Large intestine (tissue), 3 donors: ENCODE measurements around the gene SUMO3. TPM values are rescaled to one million over a fixed set of nuclear protein-coding genes. Genes with fewer than 3 reads are reported as not detected.

ENCODE experiments used
- DNase-seq, 2 donors: peaks; one replicate each; pipeline versions ENCODE4 v3.0.0 to v3.0.0-alpha.2; 2013
- H3K27ac ChIP-seq: one replicate; pipeline ENCODE4 v1.5.1; 2013; ENCODE audit warnings: low read length
- H3K27me3 ChIP-seq: 2 replicates; pipeline ENCODE4 v1.6.1; 2013; ENCODE audit warnings: low read length; ENCODE audit not compliant: control insufficient read depth, insufficient read depth
- H3K36me3 ChIP-seq: 2 replicates; pipeline ENCODE4 v1.6.1; 2013; ENCODE audit warnings: low read length; ENCODE audit not compliant: control insufficient read depth, insufficient read depth
- H3K4me1 ChIP-seq: one replicate; pipeline ENCODE4 v1.6.1; 2013; ENCODE audit warnings: low read length; ENCODE audit not compliant: control insufficient read depth, insufficient read depth
- H3K4me3 ChIP-seq: one replicate; pipeline ENCODE4 v1.5.1; 2013; ENCODE audit warnings: low read length
- H3K9me3 ChIP-seq: one replicate; pipeline ENCODE4 v1.6.1; 2013; ENCODE audit warnings: mild to moderate bottlenecking, low read depth, low read length, moderate library complexity; ENCODE audit not compliant: control insufficient read depth
- WGBS: methylation state at CpG from one replicate; pipeline ENCODE4 v1.1.5; 2013; ENCODE audit warnings: low lambda C conversion rate; ENCODE audit not compliant: insufficient coverage; 5-methylcytosine and 5-hydroxymethylcytosine counted together
- polyA plus RNA-seq: library from polyadenylated mRNA; unstranded; fragments of 120-200 nt; gene quantifications from one replicate; pipeline ENCODE4 v1.2.1, GENCODE V29; 2013

SUMO3 gene
- polyA plus RNA-seq, 1 donor, result 94.4 TPM

GRCh38 chr21:44779417-44780136, 38.3 kb downstream of the SUMO3 start:
- 63% methylated on average over 2 of the region's 17 CpGs for WGBS

GRCh38 chr21:44778983-44779382, 38.9 kb downstream of the SUMO3 start:
- Histone ChIP-seq H3K4me1 (peaks cover 8% of the 10 kb centered on the region), H3K9me3 (no peaks in the 10 kb centered on the region), H3K4me3 (no peak overlapping the region), H3K36me3 (peaks cover 33% of the 10 kb centered on the region), H3K27me3 (no peaks in the 10 kb centered on the region), H3K27ac (no peak overlapping the region)
- WGBS, result 100% methylated on average over 1 of the region's 6 CpGs
- DNase-seq, result no peak

More at GRCh38 chr21:44779417-44780136, 38.3 kb downstream of the SUMO3 start:
- Histone ChIP-seq H3K27ac (no peak overlapping the region), H3K4me1 (peaks cover 7% of the 10 kb centered on the region), H3K36me3 (peaks cover 31% of the 10 kb centered on the region), H3K27me3 (no peaks in the 10 kb centered on the region), H3K4me3 (no peak overlapping the region), H3K9me3 (no peaks in the 10 kb centered on the region)
- DNase-seq, result no peak

- H3K9me3 ChIP-seq, result no peaks in the 10 kb centered on the region
- peaks cover 34% of the 10 kb centered on the region for H3K36me3 ChIP-seq
- peak overlapping the region; percentile 12 for H3K27ac ChIP-seq
- H3K4me1 ChIP-seq, result peaks cover 9% of the 10 kb centered on the region
- peak in 1 of 2 donors; percentile 75 for DNase-seq
- no peak overlapping the region for H3K4me3 ChIP-seq
- no peaks in the 10 kb centered on the region for H3K27me3 ChIP-seq
- WGBS, result no CpG with 5 or more reads among the region's 8 CpGs
Observed at GRCh38 chr21:44778499-44778911, 39.4 kb downstream of the SUMO3 start.

- Histone ChIP-seq H3K27ac (peak overlapping the region; percentile 12), H3K36me3 (peaks cover 34% of the 10 kb centered on the region)
Observed at GRCh38 chr21:44778094-44778493, 39.8 kb downstream of the SUMO3 start.

GRCh38 chr21:44774972-44775371, 42.9 kb downstream of the SUMO3 start:
- H3K27ac ChIP-seq, result no peak overlapping the region
- H3K36me3 ChIP-seq, result peaks cover 56% of the 10 kb centered on the region
- H3K9me3 ChIP-seq, result no peaks in the 10 kb centered on the region
- no CpG with 5 or more reads among the region's 8 CpGs for WGBS
- H3K4me1 ChIP-seq, result peaks cover 9% of the 10 kb centered on the region
- no peak for DNase-seq
- H3K27me3 ChIP-seq, result no peaks in the 10 kb centered on the region
- H3K4me3 ChIP-seq, result no peak overlapping the region

More at GRCh38 chr21:44778094-44778493, 39.8 kb downstream of the SUMO3 start:
- peaks cover 9% of the 10 kb centered on the region for H3K4me1 ChIP-seq
- H3K9me3 ChIP-seq, result no peaks in the 10 kb centered on the region
- no peaks in the 10 kb centered on the region for H3K27me3 ChIP-seq
- H3K4me3 ChIP-seq, result no peak overlapping the region
- WGBS, result no CpG with 5 or more reads among the region's 5 CpGs
- no peak for DNase-seq

- H3K27ac ChIP-seq, result peak overlapping the region; percentile 45
- H3K9me3 ChIP-seq, result no peaks in the 10 kb centered on the region
- DNase-seq, result peak in 1 of 2 donors; percentile 32
- no peaks in the 10 kb centered on the region for H3K27me3 ChIP-seq
- peaks cover 63% of the 10 kb centered on the region for H3K36me3 ChIP-seq
- H3K4me3 ChIP-seq, result no peak overlapping the region
- peaks cover 5% of the 10 kb centered on the region for H3K4me1 ChIP-seq
- no CpG with 5 or more reads among the region's 20 CpGs for WGBS
Observed at GRCh38 chr21:44773291-44773932, 44.5 kb downstream of the SUMO3 start.

- peaks cover 2% of the 10 kb centered on the region for H3K4me1 ChIP-seq
- H3K9me3 ChIP-seq, result no peaks in the 10 kb centered on the region
- peaks cover 62% of the 10 kb centered on the region for H3K36me3 ChIP-seq
- no peak overlapping the region for H3K4me3 ChIP-seq
- no peaks in the 10 kb centered on the region for H3K27me3 ChIP-seq
- no peak for DNase-seq
- WGBS, result 100% methylated on average over 1 of the region's 17 CpGs
- H3K27ac ChIP-seq, result no peak overlapping the region
Observed at GRCh38 chr21:44771896-44772525, 45.9 kb downstream of the SUMO3 start.

GRCh38 chr21:44767834-44768831, 49.7 kb downstream of the SUMO3 start:
- Histone ChIP-seq H3K4me1 (no peaks in the 10 kb centered on the region), H3K4me3 (no peak overlapping the region), H3K36me3 (peaks cover 37% of the 10 kb centered on the region), H3K27me3 (no peaks in the 10 kb centered on the region), H3K9me3 (no peaks in the 10 kb centered on the region), H3K27ac (no peak overlapping the region)
- DNase-seq, result no peak
- no CpG with 5 or more reads among the region's 30 CpGs for WGBS

GRCh38 chr21:44766818-44767354, 51.0 kb downstream of the SUMO3 start:
- Histone ChIP-seq H3K27ac (no peak overlapping the region), H3K9me3 (no peaks in the 10 kb centered on the region), H3K27me3 (no peaks in the 10 kb centered on the region), H3K4me3 (no peak overlapping the region), H3K4me1 (no peaks in the 10 kb centered on the region), H3K36me3 (peaks cover 26% of the 10 kb centered on the region)
- no peak for DNase-seq
- WGBS, result no CpG with 5 or more reads among the region's 11 CpGs
